GM12878 (cell line): ENCODE data around the gene GCNT1. TPM values are rescaled to one million over a fixed set of nuclear protein-coding genes. Genes with fewer than 3 reads are reported as not detected.

Source experiments
- ATAC-seq: fragments of 200-7000 bp; cut with Tn5 transposase; 3 replicates; pipeline ENCODE4 v1.9.1; 2020; ENCODE audit warnings: mild to moderate bottlenecking, moderate library complexity
- BruUV-seq: library from RNA; stranded (reverse); fragments of 400-500 nt; replicated peaks from 2 replicates; lab custom pipeline; 2021; lab: Mats Ljungman, UMichigan
- CTCF ChIA-PET: fragments of 300-600 bp; sonication (Branson Sonifier 250); formaldehyde crosslinking; extraction: SDS; loops from one replicate; lab custom pipeline; 2021; ENCODE audit warnings: inconsistent platforms; lab: Yijun Ruan, JAX
- POLR2A ChIA-PET: fragments of 350-600 bp; formaldehyde crosslinking; extraction: SDS; loops from one replicate; lab custom pipeline; 2021; ENCODE audit warnings: inconsistent platforms; lab: Charles Lee
- RAD21 ChIA-PET: fragments of 300-600 bp; sonication (Branson Sonifier 250); formaldehyde crosslinking; loops from one replicate; lab custom pipeline; 2023; ENCODE audit warnings: antibody characterized with exemption; ENCODE audit not compliant: unreplicated experiment; lab: Charles Lee
- SMC1A ChIA-PET: fragments of 300-600 bp; sonication (Branson Sonifier 250); formaldehyde crosslinking; loops from one replicate; lab custom pipeline; 2023; ENCODE audit not compliant: unreplicated experiment, uncharacterized antibody; lab: Charles Lee
- DNase-seq: peaks from one replicate; pipeline ENCODE4 v3.0.0-alpha.2; 2011; ENCODE audit warnings: low read depth, low spot score
- FAIRE-seq: peaks from 3 replicates; lab custom pipeline; 2011; peaks lifted over from hg19 to GRCh38; lab: Jason Lieb, UNC
- H2AFZ ChIP-seq: 2 replicates; pipeline ENCODE4 v1.6.0; 2011; ENCODE audit warnings: low read depth, low read length, control low read depth; ENCODE audit not compliant: control insufficient read depth
- H3K27ac ChIP-seq: 2 replicates; pipeline ENCODE4 v1.5.1; 2011; ENCODE audit warnings: control low read depth; ENCODE audit not compliant: control insufficient read depth, insufficient read depth
- H3K27me3 ChIP-seq, 2 experiments: replicated peaks in 1 of 2; 2 replicates each; pipeline versions ENCODE4 v1.6.0 to v1.6.1; 2011; ENCODE audit warnings: low read length in 1 of 2; ENCODE audit not compliant: control insufficient read depth in 2 of 2, insufficient read depth in 2 of 2
- H3K36me3 ChIP-seq, 2 experiments: 2 replicates each; pipeline ENCODE4 v1.5.1; 2011; ENCODE audit warnings: low read length in 1 of 2; ENCODE audit not compliant: control insufficient read depth in 2 of 2, insufficient read depth in 2 of 2
- H3K4me1 ChIP-seq: 2 replicates; pipeline ENCODE4 v1.6.1; 2011; ENCODE audit warnings: mild to moderate bottlenecking, low read length, moderate library complexity, mixed read lengths; ENCODE audit not compliant: control insufficient read depth, insufficient read depth
- H3K4me2 ChIP-seq: 2 replicates; pipeline ENCODE4 v1.6.0; 2011; ENCODE audit warnings: control low read depth; ENCODE audit not compliant: control insufficient read depth, insufficient read depth
- H3K4me3 ChIP-seq: fragments of 200-600 bp; sonication (generic); 2 replicates; pipeline ENCODE4 v1.5.1; 2016
- H3K79me2 ChIP-seq: 2 replicates; pipeline ENCODE4 v1.6.0; 2011; ENCODE audit warnings: low read length; ENCODE audit not compliant: control insufficient read depth, insufficient read depth
- H3K9ac ChIP-seq: 2 replicates; pipeline ENCODE4 v1.8.0; 2011; ENCODE audit warnings: low read length, control low read depth, mixed read lengths; ENCODE audit not compliant: control insufficient read depth, insufficient read depth
- H3K9me3 ChIP-seq: replicated peaks from 3 replicates; pipeline ENCODE4 v1.5.1; 2011; ENCODE audit warnings: mild to moderate bottlenecking, low read length; ENCODE audit not compliant: control insufficient read depth, insufficient read depth
- H4K20me1 ChIP-seq: 2 replicates; pipeline ENCODE4 v1.6.0; 2011; ENCODE audit not compliant: control insufficient read depth, insufficient read depth
- ATF2 ChIP-seq: IDR thresholded peaks from 2 replicates; pipeline ENCODE4 v1.6.1; 2012; ENCODE audit warnings: low read length, inconsistent platforms
- CBX5 ChIP-seq: sonication (generic); IDR thresholded peaks from 2 replicates; pipeline ENCODE4 v1.6.1; 2016; ENCODE audit warnings: low read depth, moderate library complexity, mild to moderate bottlenecking, inconsistent platforms
- CHD1 ChIP-seq: IDR thresholded peaks from 2 replicates; pipeline ENCODE4 v1.6.1; 2012; ENCODE audit warnings: low read depth, low read length, improper control_type of control experiment
- DPF2 ChIP-seq: fragments of 450-650 bp; IDR thresholded peaks from 2 replicates; pipeline ENCODE4 v1.6.1; 2017; ENCODE audit warnings: mild to moderate bottlenecking
- EED ChIP-seq: sonication (generic); IDR thresholded peaks from 2 replicates; pipeline ENCODE4 v1.6.1; 2016; ENCODE audit warnings: antibody characterized with exemption, low read depth
- MLLT1 ChIP-seq: fragments of 450-650 bp; IDR thresholded peaks from 2 replicates; pipeline ENCODE4 v1.6.1; 2016; ENCODE audit warnings: mild to moderate bottlenecking
- NR2C2 ChIP-seq: IDR thresholded peaks from 2 replicates; pipeline ENCODE4 v1.6.1; 2011; ENCODE audit warnings: borderline replicate concordance, low read depth; ENCODE audit not compliant: control insufficient read depth, insufficient read length
- RFX5 ChIP-seq: IDR thresholded peaks from 2 replicates; pipeline ENCODE4 v1.6.1; 2011; ENCODE audit warnings: low read depth, low read length, improper control_type of control experiment
- SIX5 ChIP-seq: IDR thresholded peaks from 2 replicates; pipeline ENCODE4 v1.6.1; 2011; ENCODE audit warnings: mild to moderate bottlenecking, low read depth, low read length, moderate library complexity; ENCODE audit not compliant: severe bottlenecking
- SMARCA5 ChIP-seq: fragments of 450-650 bp; IDR thresholded peaks from 2 replicates; pipeline ENCODE4 v1.6.1; 2017; ENCODE audit warnings: mild to moderate bottlenecking
- TCF12 ChIP-seq: IDR thresholded peaks from 2 replicates; pipeline ENCODE4 v1.6.1; 2011; ENCODE audit warnings: low read depth, mild to moderate bottlenecking, low read length
- ZNF384 ChIP-seq: IDR thresholded peaks from 2 replicates; pipeline ENCODE4 v1.6.1; 2012; ENCODE audit warnings: low read depth, mild to moderate bottlenecking, low read length, improper control_type of control experiment, borderline replicate concordance
- ZNF622 ChIP-seq: fragments of 450-650 bp; IDR thresholded peaks from 2 replicates; pipeline ENCODE4 v1.6.1; 2017; ENCODE audit warnings: mild to moderate bottlenecking, inconsistent platforms
- WGBS: methylation state at CpG from one replicate; pipeline ENCODE4 v1.1.6; 2016; ENCODE audit warnings: low lambda C conversion rate; ENCODE audit not compliant: insufficient replicate concordance, insufficient coverage; ENCODE audit errors: missing lambda C conversion rate; 5-methylcytosine and 5-hydroxymethylcytosine counted together
- in situ Hi-C: fragments of 300-500 bp; cut with MboI; formaldehyde crosslinking; loops from 9 replicates; pipeline ENCODE4 v1.14.3; 2018; ENCODE audit warnings: mixed read lengths
- intact Hi-C: fragments of 100-400 bp; cut with micrococcal nuclease; formaldehyde crosslinking; loops from one replicate; pipeline ENCODE4 v1.14.2; 2022; ENCODE audit not compliant: unreplicated experiment
- polyA plus RNA-seq, 11 experiments: library from polyadenylated mRNA; depleted of rRNA in 4 of 11; unstranded in 6 of 11; stranded (reverse) in 5 of 11; fragments of >200 nt; fragmentation: Nextera tagmentation in 4 of 11; fragmentation: Illumina TruSeq in 1 of 11; extraction: Ambion mirVana in 4 of 11; extraction: Trizol in 1 of 11; gene quantifications; 1 replicate in 1 of 11; 2 replicates in 10 of 11; pipeline versions ENCODE4 v1.2.1 to v1.2.3, GENCODE V29; 2011 to 2016; ENCODE audit warnings: inconsistent platforms in 2 of 11, missing spikeins in 2 of 11, low read depth in 1 of 11
- total RNA-seq, 4 experiments: library from RNA; depleted of rRNA in 3 of 4; stranded (reverse); fragments of >200 nt in 3 of 4; fragmentation: Illumina TruSeq in 1 of 4; extraction: Trizol in 1 of 4; gene quantifications; 2 replicates each; pipeline versions ENCODE4 v1.2.1 to v1.2.3, GENCODE V29; 2013 to 2021

Gene GCNT1
- total and polyA plus RNA-seq, 10 of the 15 experiments (the other 5 are each of a cell fraction or from before 2014, with no cell fraction given) = 2.8 to 17.8 (median 7.1) TPM

GRCh38 chr9:76537150-76537646 lies 78.2 kb downstream of the GCNT1 start:
- DNase-seq (no peak), FAIRE-seq (no peak), ATAC-seq (no peak)
- Histone ChIP-seq H3K9ac (no peak overlapping the region), H3K9me3 (no peaks in the 10 kb centered on the region), H2AFZ (no peak overlapping the region), H4K20me1 (no peaks in the 10 kb centered on the region), H3K27me3 (no peaks in the 10 kb centered on the region), H3K4me1 (no peaks in the 10 kb centered on the region), H3K4me2 (no peak overlapping the region), H3K4me3 (no peak overlapping the region), H3K36me3 (no peaks in the 10 kb centered on the region), H3K79me2 (no peaks in the 10 kb centered on the region), H3K27ac (no peak overlapping the region)
- no peak for TF ChIP-seq TCF12
- TF ChIP-seq SIX5 = no peak
- TF ChIP-seq RFX5 = no peak
- no peak for TF ChIP-seq CBX5
- no peak for TF ChIP-seq DPF2
- TF ChIP-seq ATF2 = no peak
- TF ChIP-seq SMARCA5 = no peak
- TF ChIP-seq CHD1 = no peak
- TF ChIP-seq MLLT1 = no peak
- TF ChIP-seq NR2C2 = no peak
- no peak for TF ChIP-seq ZNF622
- TF ChIP-seq ZNF384 = no peak
- no peak for TF ChIP-seq EED
- RAD21 ChIA-PET = no interaction called here
- POLR2A ChIA-PET = no interaction called here
- in situ Hi-C loops = no loop called here
- CTCF ChIA-PET = no interaction called here
- WGBS = 62% methylated on average over 9 of the region's 9 CpGs
- intact Hi-C loops = no loop called here
- no TSS peak for BruUV-seq
- SMC1A ChIA-PET = no interaction called here
